HG03064 (cell line): ENCODE data around the gene GRB10.
"Not testable (repeated sequence)": the region's sequence is repeated elsewhere in the genome, so short reads cannot be mapped to it uniquely, and the experiment has no call there.

ENCODE experiments used
- ATAC-seq: cut with Tn5 transposase; IDR thresholded peaks from one replicate; pipeline ENCODE4 v1.9.1; 2021; ENCODE audit warnings: low read depth; ENCODE audit not compliant: unreplicated experiment

Gene GRB10

GRCh38 chr7:50564640-50565558 is 217.8 kb downstream of the GRB10 start, which contains the start of gene DDC:
DDC (minus strand) TSS chr7:50565405; CDS start chr7:50544085, 21,320 bp downstream.
- no peak for ATAC-seq

GRCh38 chr7:50564171-50564570 is 218.5 kb downstream of the GRB10 start:
- ATAC-seq: no peak

GRCh38 chr7:50562136-50562535 is 220.6 kb downstream of the GRB10 start:
- ATAC-seq: no peak

GRCh38 chr7:50560865-50561351 is 221.8 kb downstream of the GRB10 start:
- ATAC-seq: no peak

- no peak for ATAC-seq
These were observed 222.8 kb downstream of the GRB10 start for GRCh38 chr7:50559881-50560280.

- ATAC-seq: no peak
These were observed 224.2 kb downstream of the GRB10 start for GRCh38 chr7:50558294-50559053.

GRCh38 chr7:50557099-50557498 is 225.6 kb downstream of the GRB10 start:
- no peak for ATAC-seq

- ATAC-seq: no peak
These were observed 226.3 kb downstream of the GRB10 start for GRCh38 chr7:50556247-50556991.

GRCh38 chr7:50555594-50556140 is 227.0 kb downstream of the GRB10 start:
- ATAC-seq: no peak

GRCh38 chr7:50554431-50555322 is 228.0 kb downstream of the GRB10 start:
- no peak for ATAC-seq

- ATAC-seq: no peak
These were observed 228.7 kb downstream of the GRB10 start for GRCh38 chr7:50553973-50554372.

GRCh38 chr7:50552921-50553320 is 229.8 kb downstream of the GRB10 start:
- no peak for ATAC-seq

GRCh38 chr7:50552139-50552538 is 230.6 kb downstream of the GRB10 start:
- ATAC-seq: no peak

- ATAC-seq: not testable (repeated sequence)
These were observed 237.1 kb downstream of the GRB10 start for GRCh38 chr7:50545613-50546012.

GRCh38 chr7:50544992-50545391 is 237.7 kb downstream of the GRB10 start:
- ATAC-seq: no peak

GRCh38 chr7:50543776-50544442 is 238.8 kb downstream of the GRB10 start:
- ATAC-seq: no peak

- no peak for ATAC-seq
These were observed 240.6 kb downstream of the GRB10 start for GRCh38 chr7:50542132-50542531.

GRCh38 chr7:50540785-50541579 is 241.7 kb downstream of the GRB10 start:
- ATAC-seq: no peak
